Measurements from ENCODE around the gene MAPK10.

MAPK10 gene

DNA sequence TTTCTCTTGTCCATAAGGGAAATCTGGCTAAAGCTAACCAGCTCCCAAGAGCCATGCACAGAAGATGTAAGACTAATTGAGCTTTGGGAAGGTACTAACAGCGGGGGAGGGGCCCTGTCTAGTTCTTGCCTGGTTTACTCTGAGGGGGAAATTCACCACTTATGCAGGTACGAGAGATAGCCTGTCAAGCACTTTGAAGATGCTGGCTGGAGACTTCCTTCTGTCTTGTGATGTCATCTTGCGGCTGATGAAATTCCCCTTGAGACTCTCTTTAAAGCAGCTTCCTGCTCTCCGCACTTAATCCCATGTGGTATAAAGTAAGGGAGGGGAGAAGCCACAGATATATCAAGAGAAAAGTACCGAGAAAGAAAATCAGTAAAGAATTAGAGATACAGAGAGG, 345.3 kb downstream of the MAPK10 start:
- Mint-ChIP-seq H3K4me1 (ENCODE audit: low read depth) (peaks cover 6% of the 10 kb centered on the region), H3K27ac (no peak overlapping the region), H3K27me3 (no peaks in the 10 kb centered on the region), H3K4me3 (no peak overlapping the region), H3K36me3 (ENCODE audit: low read depth) (no peaks in the 10 kb centered on the region), H3K9me3 (no peaks in the 10 kb centered on the region)

DNA sequence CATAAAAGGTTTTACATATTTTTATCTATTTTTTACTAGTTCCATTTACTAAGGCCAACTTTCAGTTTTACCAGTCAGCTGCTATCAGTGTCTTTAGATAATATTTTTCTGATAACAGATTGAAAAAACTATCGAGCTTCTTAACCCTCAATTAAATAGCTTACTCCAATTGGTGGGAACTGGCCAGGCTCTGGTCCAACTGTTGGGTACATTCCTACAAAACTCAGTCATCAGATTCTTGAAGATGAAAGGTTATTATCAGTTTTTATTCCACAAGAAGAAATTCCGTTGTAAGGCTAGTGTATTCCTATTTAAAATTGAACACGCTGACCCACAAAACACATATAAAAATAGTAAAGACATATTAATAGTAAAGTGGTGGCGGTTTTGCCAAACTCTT, 346.2 kb downstream of the MAPK10 start:
- no peak overlapping the region for H3K27ac Mint-ChIP-seq
- no peaks in the 10 kb centered on the region for H3K9me3 Mint-ChIP-seq
- H3K27me3 Mint-ChIP-seq, result no peaks in the 10 kb centered on the region
- no peaks in the 10 kb centered on the region for H3K36me3 Mint-ChIP-seq (ENCODE audit: low read depth)
- no peak overlapping the region for H3K4me3 Mint-ChIP-seq
- peaks cover 6% of the 10 kb centered on the region for H3K4me1 Mint-ChIP-seq (ENCODE audit: low read depth)

GRCh38 chr4:86011117-86011516, 348.7 kb downstream of the MAPK10 start:
- H3K36me3 Mint-ChIP-seq (ENCODE audit: low read depth), result no peaks in the 10 kb centered on the region
- H3K4me3 Mint-ChIP-seq, result no peak overlapping the region
- peaks cover 6% of the 10 kb centered on the region for H3K4me1 Mint-ChIP-seq (ENCODE audit: low read depth)
- no peak overlapping the region for H3K27ac Mint-ChIP-seq
- H3K9me3 Mint-ChIP-seq, result no peaks in the 10 kb centered on the region
- H3K27me3 Mint-ChIP-seq, result no peaks in the 10 kb centered on the region

GRCh38 chr4:86007042-86007441, 352.8 kb downstream of the MAPK10 start:
- Mint-ChIP-seq H3K9me3 (peaks cover 3% of the 10 kb centered on the region), H3K4me1 (ENCODE audit: low read depth) (no peaks in the 10 kb centered on the region), H3K36me3 (ENCODE audit: low read depth) (no peaks in the 10 kb centered on the region), H3K27ac (no peak overlapping the region), H3K27me3 (no peaks in the 10 kb centered on the region), H3K4me3 (no peak overlapping the region)

DNA sequence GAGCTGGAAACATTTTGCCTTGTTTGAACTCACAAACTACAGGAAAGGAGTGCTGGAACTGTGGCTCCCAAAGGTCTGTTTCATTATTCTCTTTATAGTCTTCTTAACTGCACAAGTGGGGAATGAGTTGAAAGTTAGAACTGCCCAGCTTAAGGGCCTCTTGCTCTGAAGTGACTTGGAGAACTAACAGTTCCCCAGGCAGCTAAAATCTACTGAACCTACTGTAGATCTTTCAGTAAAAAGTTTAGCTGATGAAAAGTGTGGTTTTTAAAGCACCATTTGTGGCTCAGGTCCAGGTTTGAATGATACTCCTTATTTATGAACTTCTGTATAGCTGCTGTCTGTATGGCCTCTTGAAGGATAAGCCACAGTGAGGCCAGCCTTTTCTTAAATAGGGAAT, 353.8 kb downstream of the MAPK10 start:
- no peak overlapping the region for H3K4me3 Mint-ChIP-seq
- H3K27ac Mint-ChIP-seq, result no peak overlapping the region
- no peaks in the 10 kb centered on the region for H3K36me3 Mint-ChIP-seq (ENCODE audit: low read depth)
- no peaks in the 10 kb centered on the region for H3K27me3 Mint-ChIP-seq
- H3K4me1 Mint-ChIP-seq (ENCODE audit: low read depth), result no peaks in the 10 kb centered on the region
- H3K9me3 Mint-ChIP-seq, result peaks cover 3% of the 10 kb centered on the region

GRCh38 chr4:86004030-86004429, 355.8 kb downstream of the MAPK10 start:
- Mint-ChIP-seq H3K4me1 (ENCODE audit: low read depth) (no peaks in the 10 kb centered on the region), H3K4me3 (no peak overlapping the region), H3K27ac (no peak overlapping the region), H3K9me3 (peaks cover 3% of the 10 kb centered on the region), H3K27me3 (no peaks in the 10 kb centered on the region), H3K36me3 (ENCODE audit: low read depth) (no peaks in the 10 kb centered on the region)

GRCh38 chr4:86001591-86001990, 358.3 kb downstream of the MAPK10 start:
- H3K27me3 Mint-ChIP-seq, result no peaks in the 10 kb centered on the region
- H3K4me1 Mint-ChIP-seq (ENCODE audit: low read depth), result no peaks in the 10 kb centered on the region
- no peaks in the 10 kb centered on the region for H3K36me3 Mint-ChIP-seq (ENCODE audit: low read depth)
- H3K9me3 Mint-ChIP-seq, result peaks cover 3% of the 10 kb centered on the region
- no peak overlapping the region for H3K4me3 Mint-ChIP-seq
- no peak overlapping the region for H3K27ac Mint-ChIP-seq

GRCh38 chr4:85995361-85995760, 364.5 kb downstream of the MAPK10 start:
- Mint-ChIP-seq H3K4me3 (no peak overlapping the region), H3K27me3 (no peaks in the 10 kb centered on the region), H3K9me3 (no peaks in the 10 kb centered on the region), H3K4me1 (ENCODE audit: low read depth) (no peaks in the 10 kb centered on the region), H3K36me3 (ENCODE audit: low read depth) (no peaks in the 10 kb centered on the region), H3K27ac (no peak overlapping the region)

DNA sequence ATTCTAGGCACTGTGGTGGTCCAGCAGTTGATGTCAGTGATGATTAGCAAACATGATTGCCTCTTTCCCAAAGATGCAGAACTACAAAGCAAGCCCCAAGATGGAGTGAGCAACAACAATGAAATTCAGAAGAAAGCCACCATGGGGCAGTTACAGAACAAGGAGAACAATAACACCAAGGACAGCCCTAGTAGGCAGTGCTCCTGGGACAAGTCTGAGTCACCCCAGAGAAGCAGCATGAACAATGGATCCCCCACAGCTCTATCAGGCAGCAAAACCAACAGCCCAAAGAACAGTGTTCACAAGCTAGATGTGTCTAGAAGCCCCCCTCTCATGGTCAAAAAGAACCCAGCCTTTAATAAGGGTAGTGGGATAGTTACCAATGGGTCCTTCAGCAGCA, 365.3 kb downstream of the MAPK10 start:
- H3K36me3 Mint-ChIP-seq (ENCODE audit: low read depth), result no peaks in the 10 kb centered on the region
- no peaks in the 10 kb centered on the region for H3K4me1 Mint-ChIP-seq (ENCODE audit: low read depth)
- H3K27me3 Mint-ChIP-seq, result no peaks in the 10 kb centered on the region
- H3K9me3 Mint-ChIP-seq, result no peaks in the 10 kb centered on the region
- no peak overlapping the region for H3K4me3 Mint-ChIP-seq
- H3K27ac Mint-ChIP-seq, result no peak overlapping the region

GRCh38 chr4:85993641-85994040, 366.2 kb downstream of the MAPK10 start:
- Mint-ChIP-seq H3K4me1 (ENCODE audit: low read depth) (no peaks in the 10 kb centered on the region), H3K27me3 (no peaks in the 10 kb centered on the region), H3K9me3 (no peaks in the 10 kb centered on the region), H3K27ac (no peak overlapping the region), H3K36me3 (ENCODE audit: low read depth) (no peaks in the 10 kb centered on the region), H3K4me3 (no peak overlapping the region)

DNA sequence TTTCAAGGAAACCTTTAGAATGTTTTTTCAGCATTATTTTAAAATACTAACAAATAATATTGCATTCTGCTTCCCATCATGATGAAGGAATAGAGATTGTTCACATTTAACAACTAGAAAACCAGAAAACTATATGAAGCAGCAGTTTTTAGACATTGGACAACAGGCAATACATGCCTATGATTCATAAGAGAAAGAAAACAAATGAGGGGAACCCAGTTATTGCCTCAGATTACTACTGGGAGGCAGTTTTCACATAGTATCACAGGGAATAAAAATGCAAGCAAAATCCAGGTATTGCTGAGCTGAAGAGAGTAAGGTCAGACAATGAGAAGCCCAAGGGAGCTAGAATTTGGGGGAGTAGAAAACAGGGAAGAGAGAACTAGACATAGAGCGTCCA, 373.6 kb downstream of the MAPK10 start:
- no peaks in the 10 kb centered on the region for H3K36me3 Mint-ChIP-seq (ENCODE audit: low read depth)
- no peak overlapping the region for H3K27ac Mint-ChIP-seq
- H3K4me3 Mint-ChIP-seq, result no peak overlapping the region
- no peaks in the 10 kb centered on the region for H3K27me3 Mint-ChIP-seq
- H3K4me1 Mint-ChIP-seq (ENCODE audit: low read depth), result no peaks in the 10 kb centered on the region
- no peaks in the 10 kb centered on the region for H3K9me3 Mint-ChIP-seq

- Mint-ChIP-seq H3K4me3 (no peak overlapping the region), H3K36me3 (ENCODE audit: low read depth) (no peaks in the 10 kb centered on the region), H3K27me3 (no peaks in the 10 kb centered on the region), H3K27ac (no peak overlapping the region), H3K4me1 (ENCODE audit: low read depth) (no peaks in the 10 kb centered on the region), H3K9me3 (no peaks in the 10 kb centered on the region)
These were observed 380.6 kb downstream of the MAPK10 start for GRCh38 chr4:85979276-85979675.

DNA sequence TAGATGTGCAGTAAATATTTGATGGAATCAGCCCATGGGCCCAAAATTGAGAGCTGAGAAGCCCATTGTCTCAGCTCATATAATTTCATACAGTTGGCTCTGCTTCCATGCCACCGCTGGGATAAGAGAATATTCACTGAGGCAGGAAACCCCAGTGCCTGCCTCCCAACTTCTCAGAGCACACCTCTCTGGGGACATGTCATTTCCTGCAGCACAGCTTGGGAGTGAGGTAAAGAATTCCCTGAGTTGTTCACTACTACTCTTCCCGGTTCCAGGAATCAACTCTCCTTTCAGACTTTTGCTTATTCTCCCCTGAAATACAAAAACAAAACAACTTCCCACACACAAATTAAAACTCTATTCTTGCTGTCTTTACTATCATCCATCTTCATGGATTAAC, 389.3 kb downstream of the MAPK10 start:
- no peaks in the 10 kb centered on the region for H3K27me3 Mint-ChIP-seq
- H3K4me1 Mint-ChIP-seq (ENCODE audit: low read depth), result no peaks in the 10 kb centered on the region
- no peaks in the 10 kb centered on the region for H3K36me3 Mint-ChIP-seq (ENCODE audit: low read depth)
- H3K9me3 Mint-ChIP-seq, result no peaks in the 10 kb centered on the region
- H3K4me3 Mint-ChIP-seq, result no peak overlapping the region
- no peak overlapping the region for H3K27ac Mint-ChIP-seq

- no peak overlapping the region for H3K4me3 Mint-ChIP-seq
- H3K27me3 Mint-ChIP-seq, result no peaks in the 10 kb centered on the region
- H3K27ac Mint-ChIP-seq, result no peak overlapping the region
- no peaks in the 10 kb centered on the region for H3K36me3 Mint-ChIP-seq (ENCODE audit: low read depth)
- no peaks in the 10 kb centered on the region for H3K4me1 Mint-ChIP-seq (ENCODE audit: low read depth)
- peaks cover 4% of the 10 kb centered on the region for H3K9me3 Mint-ChIP-seq
These were observed 390.7 kb downstream of the MAPK10 start for GRCh38 chr4:85968945-85969819.

GRCh38 chr4:85967872-85968271, 392.0 kb downstream of the MAPK10 start:
- Mint-ChIP-seq H3K4me3 (no peak overlapping the region), H3K9me3 (peaks cover 4% of the 10 kb centered on the region), H3K4me1 (ENCODE audit: low read depth) (no peaks in the 10 kb centered on the region), H3K27ac (no peak overlapping the region), H3K27me3 (no peaks in the 10 kb centered on the region), H3K36me3 (ENCODE audit: low read depth) (no peaks in the 10 kb centered on the region)

- Mint-ChIP-seq H3K4me1 (ENCODE audit: low read depth) (no peaks in the 10 kb centered on the region), H3K9me3 (peaks cover 4% of the 10 kb centered on the region), H3K27me3 (no peaks in the 10 kb centered on the region), H3K4me3 (no peak overlapping the region), H3K27ac (no peak overlapping the region), H3K36me3 (ENCODE audit: low read depth) (no peaks in the 10 kb centered on the region)
These were observed 393.5 kb downstream of the MAPK10 start for GRCh38 chr4:85966373-85966772.
